IMR-90 (cell line): Measurements from ENCODE around the gene IGFBPL1. TPM values are rescaled to one million over a fixed set of nuclear protein-coding genes. Genes with fewer than 3 reads are reported as not detected.

Source experiments
- ATAC-seq: fragments of 200-7000 bp; cut with Tn5 transposase; 2 replicates; pipeline ENCODE4 v1.9.1; 2020; ENCODE audit warnings: low read depth, mild to moderate bottlenecking, moderate library complexity
- BruUV-seq: library from RNA; stranded (reverse); fragments of 400-500 nt; replicated peaks from 2 replicates; lab custom pipeline; 2021; lab: Mats Ljungman, UMichigan
- CTCF ChIA-PET: fragments of 300-600 bp; formaldehyde crosslinking; extraction: SDS; loops from one replicate; lab custom pipeline; 2021; ENCODE audit warnings: antibody characterized with exemption; lab: Yijun Ruan, JAX
- POLR2A ChIA-PET: fragments of 300-600 bp; sonication (Branson Sonifier 250); formaldehyde crosslinking; loops from one replicate; lab custom pipeline; 2022; ENCODE audit warnings: antibody characterized with exemption; ENCODE audit not compliant: unreplicated experiment; lab: Charles Lee
- DNase-seq: peaks from one replicate; pipeline ENCODE4 v3.0.0; 2013
- H2AFZ ChIP-seq: replicated peaks from 2 replicates; pipeline ENCODE3; 2013; ENCODE audit warnings: low read length, mild to moderate bottlenecking; ENCODE audit not compliant: poor library complexity
- H2AK5ac ChIP-seq: 2 replicates; pipeline ENCODE4 v1.6.1; 2013; ENCODE audit warnings: low read depth, low read length, inconsistent platforms
- H2AK9ac ChIP-seq: replicated peaks from 2 replicates; pipeline ENCODE3; 2013; ENCODE audit warnings: mild to moderate bottlenecking, low read depth, low read length, moderate library complexity; ENCODE audit not compliant: poor library complexity
- H2BK120ac ChIP-seq: 2 replicates; pipeline ENCODE4 v1.6.1; 2013; ENCODE audit warnings: low read depth, low read length, inconsistent platforms
- H2BK15ac ChIP-seq: 3 replicates; pipeline ENCODE4 v1.6.1; 2013; ENCODE audit warnings: low read depth, low read length, inconsistent platforms
- H2BK20ac ChIP-seq: 2 replicates; pipeline ENCODE4 v1.6.1; 2013; ENCODE audit warnings: low read depth, mild to moderate bottlenecking, inconsistent platforms, low read length, moderate library complexity
- H2BK5ac ChIP-seq: 2 replicates; pipeline ENCODE4 v1.6.1; 2013; ENCODE audit warnings: mild to moderate bottlenecking, low read depth, low read length, inconsistent platforms; ENCODE audit not compliant: poor library complexity, severe bottlenecking
- H3K14ac ChIP-seq: replicated peaks from 2 replicates; pipeline ENCODE4 v1.6.1; 2013; ENCODE audit warnings: low read depth, low read length, inconsistent platforms
- H3K18ac ChIP-seq: 2 replicates; pipeline ENCODE4 v1.6.1; 2013; ENCODE audit warnings: low read depth, low read length, control low read depth
- H3K23ac ChIP-seq: 2 replicates; pipeline ENCODE4 v1.6.1; 2013; ENCODE audit warnings: low read depth, low read length, inconsistent platforms
- H3K27ac ChIP-seq: 2 replicates; pipeline ENCODE4 v1.5.1; 2013; ENCODE audit warnings: mild to moderate bottlenecking, control low read depth, low read length; ENCODE audit not compliant: insufficient read depth
- H3K27me3 ChIP-seq: 2 replicates; pipeline ENCODE4 v1.6.1; 2013; ENCODE audit warnings: low read length; ENCODE audit not compliant: control insufficient read depth, insufficient read depth
- H3K36me3 ChIP-seq: 2 replicates; pipeline ENCODE4 v1.6.1; 2013; ENCODE audit warnings: low read length, mixed read lengths; ENCODE audit not compliant: control insufficient read depth, insufficient read depth
- H3K4ac ChIP-seq: 2 replicates; pipeline ENCODE4 v1.6.1; 2013; ENCODE audit warnings: low read depth, low read length, inconsistent platforms
- H3K4me1 ChIP-seq: 2 replicates; pipeline ENCODE4 v1.6.1; 2013; ENCODE audit warnings: low read length, mixed read lengths; ENCODE audit not compliant: control insufficient read depth, insufficient read depth
- H3K4me2 ChIP-seq: 2 replicates; pipeline ENCODE4 v1.6.1; 2013; ENCODE audit warnings: low read depth, mild to moderate bottlenecking, control low read depth, low read length, moderate library complexity
- H3K4me3 ChIP-seq: 2 replicates; pipeline ENCODE4 v1.5.1; 2013; ENCODE audit warnings: low read depth, mild to moderate bottlenecking, control low read depth, low read length, moderate library complexity; ENCODE audit not compliant: insufficient read depth
- H3K56ac ChIP-seq: 2 replicates; pipeline ENCODE4 v1.6.1; 2013; ENCODE audit warnings: low read length, inconsistent platforms; ENCODE audit not compliant: insufficient read depth; ENCODE audit errors: extremely low read depth
- H3K79me1 ChIP-seq, 2 experiments: 2 replicates each; pipeline ENCODE4 v1.6.1; 2013; ENCODE audit warnings: low read length in 2 of 2, inconsistent platforms in 1 of 2, low read depth in 1 of 2
- H3K9ac ChIP-seq: 2 replicates; pipeline ENCODE4 v1.6.1; 2013; ENCODE audit warnings: low read depth, low read length, control low read depth
- H3K9me1 ChIP-seq: 2 replicates; pipeline ENCODE4 v1.6.1; 2013; ENCODE audit warnings: low read length, inconsistent platforms; ENCODE audit not compliant: insufficient read depth
- H3K9me3 ChIP-seq: 2 replicates; pipeline ENCODE4 v1.6.1; 2013; ENCODE audit warnings: low read length; ENCODE audit not compliant: control insufficient read depth, insufficient read depth
- H4K20me1 ChIP-seq: 2 replicates; pipeline ENCODE4 v1.6.1; 2013; ENCODE audit warnings: low read length, inconsistent platforms; ENCODE audit not compliant: insufficient read depth
- H4K5ac ChIP-seq: 2 replicates; pipeline ENCODE4 v1.6.1; 2013; ENCODE audit warnings: mild to moderate bottlenecking, low read depth, low read length, control low read depth
- H4K8ac ChIP-seq, 2 experiments: 2 replicates each; pipeline ENCODE4 v1.6.1; 2013; ENCODE audit warnings: low read depth in 2 of 2, low read length in 2 of 2, control low read depth in 1 of 2, inconsistent platforms in 1 of 2
- H4K91ac ChIP-seq: 2 replicates; pipeline ENCODE4 v1.6.1; 2013; ENCODE audit warnings: low read depth, low read length, inconsistent platforms; ENCODE audit not compliant: insufficient read depth
- BHLHE40 ChIP-seq: fragments of 150-350 bp; IDR thresholded peaks from 2 replicates; pipeline ENCODE4 v1.6.1; 2016; ENCODE audit warnings: mild to moderate bottlenecking, low read depth, low read length
- CEBPB ChIP-seq: IDR thresholded peaks from 2 replicates; pipeline ENCODE4 v1.6.1; 2012; ENCODE audit warnings: low read depth, low read length, improper control_type of control experiment
- CHD1 ChIP-seq: IDR thresholded peaks from 2 replicates; pipeline ENCODE4 v1.6.1; 2012; ENCODE audit warnings: low read depth, low read length, improper control_type of control experiment
- CTCF ChIP-seq: conservative IDR thresholded peaks from 2 replicates; pipeline ENCODE4 v1.5.1; 2012; ENCODE audit warnings: mild to moderate bottlenecking, low read depth, low read length, improper control_type of control experiment
- ELK1 ChIP-seq: fragments of 150-350 bp; IDR thresholded peaks from 2 replicates; pipeline ENCODE4 v1.6.1; 2016; ENCODE audit warnings: low read depth, mild to moderate bottlenecking, low read length, moderate library complexity, borderline replicate concordance
- FOS ChIP-seq: fragments of 150-350 bp; IDR thresholded peaks from 2 replicates; pipeline ENCODE4 v1.6.1; 2016; ENCODE audit warnings: low read depth, low read length
- MAFK ChIP-seq: IDR thresholded peaks from 2 replicates; pipeline ENCODE4 v1.6.1; 2012; ENCODE audit warnings: low read depth, low read length, improper control_type of control experiment
- MAZ ChIP-seq: IDR thresholded peaks from 2 replicates; pipeline ENCODE4 v1.6.1; 2012; ENCODE audit warnings: low read depth, mild to moderate bottlenecking, low read length, improper control_type of control experiment, moderate library complexity, borderline replicate concordance
- MXI1 ChIP-seq: IDR thresholded peaks from 2 replicates; pipeline ENCODE4 v1.6.1; 2012; ENCODE audit warnings: low read depth, mild to moderate bottlenecking, low read length, moderate library complexity, borderline replicate concordance
- NFE2L2 ChIP-seq: fragments of 150-350 bp; IDR thresholded peaks from 2 replicates; pipeline ENCODE4 v1.6.1; 2016; ENCODE audit warnings: low read depth, mild to moderate bottlenecking, low read length
- POLR2A ChIP-seq: IDR thresholded peaks from 2 replicates; pipeline ENCODE4 v1.6.1; 2012; ENCODE audit warnings: mild to moderate bottlenecking, low read depth, low read length
- RAD21 ChIP-seq: IDR thresholded peaks from 2 replicates; pipeline ENCODE4 v1.6.1; 2012; ENCODE audit warnings: low read length, improper control_type of control experiment
- RCOR1 ChIP-seq: IDR thresholded peaks from 2 replicates; pipeline ENCODE4 v1.6.1; 2012; ENCODE audit warnings: mild to moderate bottlenecking, low read length, improper control_type of control experiment; ENCODE audit not compliant: insufficient replicate concordance
- RFX5 ChIP-seq: IDR thresholded peaks from 2 replicates; pipeline ENCODE4 v1.8.0; 2012; ENCODE audit warnings: low read depth, mild to moderate bottlenecking, low read length, moderate library complexity
- SMC3 ChIP-seq: fragments of 150-350 bp; IDR thresholded peaks from 2 replicates; pipeline ENCODE4 v1.6.1; 2016; ENCODE audit warnings: low read depth, mild to moderate bottlenecking, antibody characterized with exemption, low read length, moderate library complexity
- USF2 ChIP-seq: fragments of 150-350 bp; IDR thresholded peaks from 2 replicates; pipeline ENCODE4 v1.6.1; 2017; ENCODE audit warnings: mild to moderate bottlenecking, antibody characterized with exemption, low read length, low read depth
- WGBS, 2 experiments: methylation state at CpG; one replicate each; pipeline versions ENCODE4 v1.1.5 to v1.1.7; 2013; ENCODE audit warnings: missing lambda C conversion rate in 2 of 2; ENCODE audit not compliant: insufficient read length in 1 of 2; ENCODE audit errors: extremely low coverage in 2 of 2; 5-methylcytosine and 5-hydroxymethylcytosine counted together
- dilution Hi-C: fragments of 300-500 bp; cut with HindIII; formaldehyde crosslinking; loops from one replicate; pipeline ENCODE4 v1.14.3; 2018; ENCODE audit warnings: low sequenced_read_pairs; ENCODE audit not compliant: unreplicated experiment
- in situ Hi-C: fragments of 300-500 bp; cut with MboI; formaldehyde crosslinking; loops from 3 replicates; pipeline ENCODE4 v1.14.3; 2019; ENCODE audit warnings: low sequenced_read_pairs, inconsistent platforms, mixed read lengths
- intact Hi-C: fragments of 100-400 bp; cut with micrococcal nuclease; formaldehyde crosslinking; loops from 2 replicates; pipeline ENCODE4 v1.10.0; 2022
- polyA plus RNA-seq, 3 experiments: library from polyadenylated mRNA; depleted of rRNA; stranded (reverse); fragments of >200 nt; gene quantifications; 2 replicates each; pipeline ENCODE4 v1.2.3, GENCODE V29; 2012; ENCODE audit warnings: low replicate concordance in 1 of 3
- total RNA-seq: library from RNA; depleted of rRNA; stranded (reverse); fragments of >200 nt; gene quantifications from 2 replicates; pipeline ENCODE4 v1.2.3, GENCODE V29; 2012

Gene IGFBPL1
- total and polyA plus RNA-seq, 2 of the 4 experiments (the other 2 are of a cell fraction) = not detected

- H2BK20ac ChIP-seq = no peak overlapping the region
- H4K20me1 ChIP-seq = no peaks in the 10 kb centered on the region
- H2AK9ac ChIP-seq = no peak overlapping the region
- H3K4me1 ChIP-seq = peaks cover 2% of the 10 kb centered on the region; the same call in 1 of the 2 replicates
- H3K4me2 ChIP-seq = no peak overlapping the region
- no peak overlapping the region for H3K56ac ChIP-seq
- BruUV-seq = no TSS peak
- H3K18ac ChIP-seq = no peak overlapping the region
- no peak overlapping the region for H2BK5ac ChIP-seq
- intact Hi-C loops = no loop called here
- no peak overlapping the region for H4K91ac ChIP-seq
- in situ Hi-C loops = no loop called here
- no CpG with 5 or more reads among the region's 1 CpG for WGBS, 2 experiments
- no peaks in the 10 kb centered on the region for H3K9me1 ChIP-seq
- no peak overlapping the region for H2AFZ ChIP-seq
- H3K23ac ChIP-seq = no peak overlapping the region
- H3K4me3 ChIP-seq = no peak overlapping the region
- H4K5ac ChIP-seq = no peak overlapping the region
- H3K9ac ChIP-seq = no peak overlapping the region
- no peak overlapping the region for H3K4ac ChIP-seq
- no peak overlapping the region for H4K8ac ChIP-seq
- POLR2A ChIA-PET = no interaction called here
- DNase-seq = no peak
- no peak overlapping the region for H2BK15ac ChIP-seq
- dilution Hi-C loops = no loop called here
- no peak overlapping the region for H2BK120ac ChIP-seq
- CTCF ChIA-PET = interaction anchor here (1.2 kb wide), 1 partner anchor 11 kb away, joined by 4 read pairs; no protein-coding TSS in a partner anchor
- H3K27ac ChIP-seq = no peak overlapping the region
- peaks cover 65% of the 10 kb centered on the region for H3K27me3 ChIP-seq
- no peak for ATAC-seq
- no peak overlapping the region for H2AK5ac ChIP-seq
- TF ChIP-seq RFX5 (no peak), MAZ (no peak), ELK1 (no peak), POLR2A (no peak), SMC3 (no peak), BHLHE40 (no peak), CTCF (no peak), RAD21 (no peak), MXI1 (no peak), CEBPB (no peak), FOS (no peak), RCOR1 (no peak), NFE2L2 (no peak), MAFK (no peak), CHD1 (no peak), USF2 (no peak)
- no peaks in the 10 kb centered on the region for H3K9me3 ChIP-seq
- H3K14ac ChIP-seq = no peak overlapping the region
- no peaks in the 10 kb centered on the region for H3K36me3 ChIP-seq
- H3K79me1 ChIP-seq = no peaks in the 10 kb centered on the region
These were observed 3.8 kb upstream of the IGFBPL1 start for GRCh38 chr9:38428062-38428461.
